GM21528 (cell line): ENCODE results near the gene ZBP1.

Experiments
- ATAC-seq: cut with Tn5 transposase; IDR thresholded peaks from one replicate; pipeline ENCODE4 v1.9.1; 2021; ENCODE audit warnings: mild to moderate bottlenecking, moderate library complexity; ENCODE audit not compliant: unreplicated experiment, low FRiP score

ZBP1 gene

GRCh38 chr20:57562541-57563465, 57.4 kb downstream of the ZBP1 start:
- ATAC-seq = no peak

GRCh38 chr20:57561356-57562279, 58.6 kb downstream of the ZBP1 start:
- no peak for ATAC-seq

GRCh38 chr20:57560554-57561355, 59.5 kb downstream of the ZBP1 start, which contains the start of gene PCK1:
TSS of gene PCK1 (plus strand) at chr20:57561110. CDS start at chr20:57561412, 302 bp downstream.
- ATAC-seq = no peak

GRCh38 chr20:57559658-57560553, 60.3 kb downstream of the ZBP1 start:
- ATAC-seq = no peak

GRCh38 chr20:57559289-57559634, 61.0 kb downstream of the ZBP1 start:
- ATAC-seq = no peak

GRCh38 chr20:57558614-57559288, 61.5 kb downstream of the ZBP1 start:
- no peak for ATAC-seq

- ATAC-seq = no peak
These were observed 62.2 kb downstream of the ZBP1 start for GRCh38 chr20:57557926-57558613.

- no peak for ATAC-seq
These were observed 63.3 kb downstream of the ZBP1 start for GRCh38 chr20:57556980-57557274.

GRCh38 chr20:57555457-57556184, 64.6 kb downstream of the ZBP1 start:
- no peak for ATAC-seq
